ENCODE results near the gene SPEF1. TPM values are rescaled to one million over a fixed set of nuclear protein-coding genes. Genes with fewer than 3 reads are reported as not detected.

The SPEF1 gene
- total RNA-seq, 1 donor from 2014 or later, result not detected

DNA sequence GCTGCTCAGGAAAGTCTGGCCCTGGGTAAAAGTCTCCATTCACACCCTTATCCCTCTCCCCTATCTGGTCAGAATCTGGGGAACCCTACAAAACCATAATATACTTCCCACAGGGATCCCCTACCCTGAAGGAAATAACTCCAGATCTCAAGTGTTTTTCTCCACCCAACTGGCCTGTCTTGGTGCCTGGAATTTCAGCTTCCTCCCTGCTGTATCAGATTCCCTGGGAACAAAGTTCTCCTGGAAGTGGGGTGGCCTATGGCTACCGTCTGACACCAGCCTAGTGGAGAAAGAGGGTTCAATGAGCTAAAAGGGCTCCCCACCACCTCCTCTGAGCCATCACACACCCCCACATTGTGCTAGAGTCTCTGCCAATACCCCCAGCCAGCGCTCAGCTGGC is 33.8 kb downstream of the SPEF1 start:
- no peak for DNase-seq

- no peak for DNase-seq
Measured at GRCh38 chr20:3745686-3746173, 35.5 kb downstream of the SPEF1 start.

- no peak for DNase-seq
Measured at GRCh38 chr20:3744806-3745685, 36.2 kb downstream of the SPEF1 start.

DNA sequence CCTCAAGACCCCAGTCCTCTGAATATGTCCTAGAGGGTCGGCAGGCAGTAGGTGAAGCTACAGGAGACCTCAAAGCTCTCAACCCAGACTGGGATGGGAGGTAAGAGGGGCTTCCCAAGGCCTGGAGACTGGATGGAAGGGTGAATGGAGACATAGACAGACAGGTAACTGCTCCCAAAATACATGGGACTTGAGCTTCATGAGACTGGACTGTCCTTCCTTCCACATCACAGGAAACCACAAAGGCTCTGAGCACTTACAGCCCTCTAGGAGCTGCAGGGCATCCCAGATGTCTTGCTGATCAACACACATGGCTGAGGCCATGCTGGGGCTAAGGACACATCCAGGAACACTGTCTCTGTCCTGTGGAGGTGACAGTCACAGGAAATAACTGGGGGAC is 37.2 kb downstream of the SPEF1 start:
- no peak for DNase-seq

DNA sequence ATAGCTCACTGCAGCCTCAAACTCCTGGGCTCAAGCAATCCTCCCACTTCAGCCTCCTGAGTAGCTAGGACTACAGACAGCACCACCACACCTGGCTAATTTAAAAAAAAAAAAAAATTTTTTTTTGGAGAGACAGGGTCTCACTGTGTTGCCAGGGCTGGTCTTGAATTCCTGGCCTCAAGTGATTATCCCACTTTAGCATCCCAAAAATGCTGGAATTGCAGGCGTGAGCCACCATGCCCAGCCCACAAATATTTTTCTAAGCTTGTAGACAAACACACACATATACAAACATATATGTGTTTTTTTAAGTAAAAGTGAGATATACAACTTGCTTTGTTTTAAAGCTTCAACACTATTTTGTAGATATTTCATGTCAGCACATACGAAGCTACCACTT is 38.0 kb downstream of the SPEF1 start:
- no peak for DNase-seq

DNA sequence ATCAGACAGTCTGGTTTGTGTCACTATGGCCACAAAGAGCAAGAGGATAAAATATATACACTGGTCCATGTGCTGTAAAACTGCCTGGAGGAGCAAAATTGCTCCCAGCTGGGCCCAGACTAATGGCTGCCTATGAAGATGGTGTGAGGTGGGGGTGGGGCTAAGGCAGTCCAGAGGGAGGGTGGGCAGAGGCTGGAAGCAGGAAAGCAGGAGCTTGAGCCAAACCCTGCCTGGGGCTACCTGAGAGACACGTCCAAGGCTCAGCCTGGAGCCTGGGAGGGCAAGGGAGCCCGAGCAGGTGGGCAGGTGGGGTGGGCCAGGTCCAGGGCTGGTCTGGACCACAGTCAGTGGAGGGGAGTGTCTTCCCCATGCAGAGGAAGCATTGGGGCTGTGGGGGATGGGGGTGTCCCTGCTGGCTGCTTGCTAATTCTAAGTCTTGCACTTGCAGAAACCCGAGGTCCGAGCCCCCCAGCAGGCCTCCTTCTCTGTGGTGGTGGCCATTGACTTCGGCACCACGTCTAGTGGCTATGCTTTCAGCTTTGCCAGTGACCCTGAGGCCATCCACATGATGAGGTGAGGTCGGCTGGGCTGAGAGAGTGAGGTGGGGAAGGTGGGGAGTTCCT is 39.3 kb downstream of the SPEF1 start:
- no peak for DNase-seq

DNA sequence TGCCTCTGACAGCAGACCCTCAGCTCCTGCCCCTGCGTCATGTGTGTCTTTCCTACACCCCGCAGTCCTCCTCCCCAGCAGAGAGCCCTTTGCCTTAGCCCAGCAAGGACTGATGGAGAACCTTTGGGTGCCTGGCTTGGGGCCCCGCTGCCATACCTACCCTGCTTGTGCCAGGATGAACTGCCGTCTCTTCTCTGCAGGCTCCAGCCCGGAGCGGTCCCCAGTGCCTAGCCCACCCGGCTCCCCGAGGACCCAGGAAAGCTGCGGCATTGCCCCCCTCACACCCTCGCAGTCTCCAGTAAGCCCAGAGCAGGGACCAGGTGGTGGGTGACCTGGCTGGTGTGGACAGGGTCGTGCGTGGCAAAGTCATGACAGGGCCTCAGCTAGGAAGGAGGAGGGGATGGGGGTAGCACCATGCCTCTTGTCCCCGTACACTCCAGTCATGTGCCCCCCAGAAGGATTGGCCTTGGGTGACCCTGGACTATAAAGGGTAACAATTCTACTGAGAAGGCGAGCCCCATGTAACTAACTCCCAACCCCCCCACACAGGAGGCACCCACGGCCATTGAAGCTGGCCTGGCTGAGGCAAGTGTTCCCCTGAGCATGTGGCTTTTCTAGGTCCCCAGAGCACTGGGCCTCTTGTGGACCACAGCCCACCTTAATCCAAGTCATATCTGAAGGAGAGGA is 40.5 kb downstream of the SPEF1 start:
- DNase-seq, result no peak

- no peak for DNase-seq
Measured at GRCh38 chr20:3739926-3740451, 41.3 kb downstream of the SPEF1 start.

- DNase-seq, result no peak
Measured at GRCh38 chr20:3739054-3739925, 42.0 kb downstream of the SPEF1 start.

DNA sequence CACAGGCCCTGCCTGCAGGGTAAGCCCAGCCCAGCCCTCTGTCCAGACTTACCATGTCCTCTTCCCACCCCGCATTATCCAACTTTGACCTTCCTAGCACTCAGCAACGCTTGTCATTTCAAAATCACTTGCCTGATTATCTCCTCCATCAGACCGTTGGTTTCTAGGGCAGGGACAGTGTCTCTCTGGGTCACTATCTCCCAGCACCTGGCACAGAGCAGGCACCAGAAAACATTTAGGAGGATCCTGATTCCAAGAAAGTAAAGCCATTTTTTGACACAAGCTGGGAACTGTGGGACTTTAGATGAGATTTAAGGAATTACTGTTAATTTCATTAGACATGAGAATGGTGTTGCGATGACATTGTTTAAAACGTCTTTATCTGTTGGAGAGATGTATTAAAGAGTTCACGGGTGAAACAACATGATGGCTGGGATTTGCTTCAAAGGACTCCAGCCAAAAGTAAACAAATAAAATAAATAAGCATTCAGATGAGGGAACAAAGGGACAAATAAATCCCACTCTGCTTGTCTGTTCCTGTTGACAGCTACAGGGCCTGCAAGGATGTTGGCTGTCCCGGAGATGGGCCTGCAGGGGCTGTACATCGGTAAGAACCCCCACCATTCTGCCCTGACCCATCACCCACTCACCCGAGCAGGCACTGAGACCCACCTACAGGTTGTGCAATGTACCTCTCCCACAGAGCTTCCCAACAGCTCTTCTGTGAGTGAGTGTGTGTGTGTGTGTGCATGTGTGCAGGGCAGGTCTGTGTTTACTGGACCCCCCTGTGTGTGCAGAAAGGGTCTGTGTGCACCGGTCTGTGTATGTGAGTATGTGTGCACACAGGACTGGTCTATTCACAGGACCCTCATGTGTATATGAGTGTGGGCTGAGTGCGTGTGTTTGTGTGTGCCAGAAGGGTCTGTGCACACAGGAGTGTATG is 42.9 kb downstream of the SPEF1 start:
- DNase-seq, result no peak

DNA sequence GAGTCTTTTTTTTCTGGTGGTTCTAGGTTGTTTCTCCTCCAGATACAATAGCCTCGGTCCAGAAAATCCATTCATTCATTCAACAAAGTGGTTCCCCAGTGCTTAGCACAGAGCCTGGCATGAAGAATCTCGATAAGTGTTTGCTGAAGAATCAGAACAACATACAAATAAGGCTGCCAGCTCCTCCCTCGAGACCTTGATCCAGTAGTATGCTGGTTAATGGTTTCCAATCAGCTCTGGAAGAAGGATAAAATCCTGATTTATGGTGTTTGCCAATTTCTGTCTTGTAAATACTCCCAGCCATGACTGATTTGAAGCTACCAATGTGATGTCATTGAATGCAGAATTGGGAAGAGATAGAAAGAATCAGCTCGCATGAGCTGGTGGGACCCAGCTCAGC is 45.5 kb downstream of the SPEF1 start:
- DNase-seq, result no peak

DNA sequence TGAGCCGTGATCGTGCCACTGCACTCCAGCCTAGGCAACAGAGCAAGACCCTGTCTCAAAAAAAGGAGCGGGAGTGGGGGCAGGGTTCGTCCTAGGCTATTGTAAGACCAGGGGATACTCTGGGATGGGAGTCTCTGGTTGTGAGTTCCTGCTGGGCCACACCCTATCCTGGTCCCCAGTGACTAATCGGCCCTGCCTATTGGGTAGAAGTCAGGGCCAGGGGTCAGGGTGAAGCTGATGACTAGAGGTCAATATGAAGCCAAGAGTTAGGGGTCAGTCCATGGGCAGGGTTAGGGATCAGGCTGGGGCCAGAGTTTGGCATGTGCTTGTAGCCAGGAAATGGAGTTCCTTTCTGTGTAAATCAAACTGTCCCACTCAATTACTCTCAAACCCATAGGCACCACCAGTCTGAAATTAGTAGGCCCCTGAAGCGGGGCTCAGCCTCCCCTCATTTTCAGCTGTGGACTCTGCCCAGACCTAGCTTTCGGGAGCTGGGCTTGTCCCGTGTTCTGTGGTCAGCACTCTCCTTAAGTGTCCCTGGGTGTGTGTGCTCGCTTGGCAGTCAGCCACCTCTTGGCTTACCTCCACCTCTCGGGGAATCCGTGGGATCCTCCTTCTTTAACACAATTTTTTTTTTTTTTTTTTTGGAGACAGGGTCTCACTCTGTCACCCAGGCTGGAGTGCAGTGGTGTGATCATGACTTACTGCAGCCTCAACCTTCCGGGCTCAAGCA is 47.0 kb downstream of the SPEF1 start:
- DNase-seq, result no peak

DNA sequence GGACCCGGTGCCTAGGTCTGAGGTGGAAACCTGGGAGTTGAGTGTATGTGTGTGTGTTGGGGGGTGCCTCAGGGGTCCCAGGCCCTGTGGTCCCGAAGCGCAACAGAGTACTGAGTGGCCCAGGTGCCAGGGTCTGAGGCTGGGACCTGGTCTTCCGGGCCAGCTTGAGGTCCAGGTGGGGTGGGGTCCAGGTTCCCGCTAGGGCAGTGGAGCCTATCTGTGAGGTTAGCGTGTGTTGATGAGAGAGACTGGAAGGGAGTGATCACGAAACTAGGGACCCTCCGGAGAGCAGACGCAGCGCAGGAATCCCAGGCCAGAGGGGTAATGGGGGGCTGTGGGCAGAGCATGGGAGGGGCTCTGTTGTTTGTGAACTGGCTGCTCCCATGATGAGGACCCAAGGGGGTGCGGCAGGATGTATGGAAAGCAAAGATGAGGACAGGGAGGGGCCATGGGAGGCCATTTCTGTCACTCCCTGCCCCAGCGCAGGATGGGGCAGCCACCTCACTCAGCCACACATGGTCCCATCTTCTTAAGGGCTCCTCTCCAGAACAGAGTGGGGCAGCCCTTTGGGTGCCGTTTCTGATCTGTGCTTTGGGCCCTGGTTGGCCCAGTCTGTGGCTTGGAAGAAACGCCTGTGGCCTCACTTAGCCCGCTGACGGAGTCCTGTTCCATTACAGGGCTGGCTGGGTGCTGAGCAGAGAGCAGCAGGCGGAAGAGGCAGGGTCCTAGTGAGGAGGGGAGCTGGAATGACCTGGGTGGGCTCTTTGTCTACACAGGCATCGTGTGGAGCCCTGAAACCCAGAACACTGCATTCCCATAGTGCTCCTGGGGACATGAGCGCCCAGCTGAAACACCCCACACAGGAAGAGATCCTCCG is 47.9 kb downstream of the SPEF1 start:
- no peak for DNase-seq

GRCh38 chr20:3732327-3733118 is 48.7 kb downstream of the SPEF1 start, which contains the start of gene HSPA12B:
Gene HSPA12B (plus strand): TSS chr20:3732685. CDS start chr20:3738675, 5,990 bp downstream.
- DNase-seq, result no peak

DNA sequence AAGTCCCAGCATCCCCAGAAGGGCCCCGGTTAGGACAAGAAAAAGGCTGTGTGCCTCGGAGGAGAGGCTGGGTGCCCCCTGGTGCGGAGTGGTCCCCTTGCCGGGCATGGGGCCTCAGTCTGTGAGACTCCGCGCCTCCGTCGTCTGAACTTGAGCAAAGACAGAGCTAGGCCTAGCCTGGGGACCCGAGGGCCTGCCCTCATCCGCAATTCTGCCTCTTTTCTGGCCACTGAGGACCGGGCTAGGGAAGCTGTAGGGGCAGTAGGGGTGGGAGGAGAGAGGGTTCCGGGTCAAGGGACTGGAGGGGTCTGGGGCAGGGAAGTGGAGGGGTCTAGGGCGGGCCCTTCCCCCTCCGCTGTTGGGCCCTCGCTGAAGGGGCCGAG is 49.3 kb downstream of the SPEF1 start:
- DNase-seq, result no peak

DNA sequence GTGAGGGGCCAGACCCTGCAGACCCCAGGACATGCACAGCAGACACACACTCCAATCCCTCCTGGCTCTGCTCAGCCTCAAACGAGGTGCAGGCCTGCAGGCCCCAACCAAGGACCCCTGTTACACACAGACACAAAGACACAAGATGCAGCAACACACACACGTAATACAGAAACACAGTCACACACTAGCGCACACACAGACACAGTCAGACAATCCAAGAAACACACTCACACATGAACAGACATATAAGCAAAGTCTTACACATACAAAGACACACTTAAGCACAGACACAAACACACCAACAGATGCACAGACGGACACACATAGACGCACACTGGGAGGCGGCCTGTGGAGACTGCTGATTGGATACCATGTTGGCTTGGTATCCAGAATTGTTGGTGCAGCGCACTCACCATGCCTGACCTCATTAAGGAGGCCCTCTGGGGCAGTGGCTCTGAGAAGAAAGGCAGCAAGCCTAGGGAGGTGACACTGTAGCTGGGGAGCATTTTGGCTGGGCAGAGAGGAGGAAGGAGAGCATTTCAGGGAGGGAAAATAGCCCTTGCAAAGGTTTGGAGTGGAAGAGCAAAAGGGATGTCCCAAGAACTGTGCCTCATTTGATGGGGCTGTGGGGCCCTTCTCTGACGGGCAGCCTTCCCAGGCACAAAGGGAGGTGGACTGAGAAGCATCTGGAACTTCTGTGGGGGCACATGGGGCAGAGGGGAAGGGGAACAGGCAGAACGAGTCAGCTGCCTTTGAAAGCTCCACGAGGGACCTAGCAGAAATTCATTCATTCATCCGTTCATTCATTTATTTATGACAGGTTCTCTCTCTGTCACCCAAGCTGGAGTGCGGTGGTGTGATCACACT is 50.2 kb downstream of the SPEF1 start:
- DNase-seq, result no peak
